Lower leg skin (tissue), 3 donors: Measurements from ENCODE around the gene TRAPPC3L.

ENCODE experiments used
- POLR2A ChIP-seq, 2 donors: fragments of 450-650 bp; IDR thresholded peaks; one replicate each; pipeline ENCODE4 v1.6.1; 2016 to 2017; ENCODE audit warnings: antibody characterized with exemption in 2 of 2, mild to moderate bottlenecking in 1 of 2, moderate library complexity in 1 of 2
- TF ChIP-seq, protein P1 (sequence below), 3 donors: fragments of 450-650 bp; IDR thresholded peaks; one replicate each; pipeline ENCODE4 v1.5.1; 2016; ENCODE audit warnings: antibody characterized with exemption in 3 of 3, mild to moderate bottlenecking in 3 of 3, moderate library complexity in 2 of 3

DNA sequence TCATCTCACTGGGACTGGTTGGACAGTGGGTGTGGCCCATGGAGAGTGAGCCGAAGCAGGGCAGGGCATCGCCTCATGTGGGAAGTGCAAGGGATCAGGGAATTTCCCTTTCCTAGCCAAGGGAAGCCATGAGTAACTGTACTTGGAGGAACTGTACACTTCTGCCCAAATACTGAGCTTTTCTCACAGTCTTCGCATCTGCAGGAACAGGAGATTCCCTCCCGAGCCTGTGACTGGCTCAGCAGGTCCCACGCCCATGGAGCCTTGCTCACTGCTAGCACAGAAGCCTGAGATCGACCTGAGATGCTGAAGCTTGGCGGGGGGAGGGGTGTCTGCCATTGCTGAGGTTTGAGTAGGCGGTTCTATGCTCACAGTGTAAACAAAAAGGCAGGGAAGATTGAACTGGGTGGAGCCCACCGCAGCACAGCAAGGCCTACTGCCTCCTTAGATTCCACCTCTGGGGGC, 44.5 kb downstream of the TRAPPC3L start:
- TF ChIP-seq, protein P1, sequence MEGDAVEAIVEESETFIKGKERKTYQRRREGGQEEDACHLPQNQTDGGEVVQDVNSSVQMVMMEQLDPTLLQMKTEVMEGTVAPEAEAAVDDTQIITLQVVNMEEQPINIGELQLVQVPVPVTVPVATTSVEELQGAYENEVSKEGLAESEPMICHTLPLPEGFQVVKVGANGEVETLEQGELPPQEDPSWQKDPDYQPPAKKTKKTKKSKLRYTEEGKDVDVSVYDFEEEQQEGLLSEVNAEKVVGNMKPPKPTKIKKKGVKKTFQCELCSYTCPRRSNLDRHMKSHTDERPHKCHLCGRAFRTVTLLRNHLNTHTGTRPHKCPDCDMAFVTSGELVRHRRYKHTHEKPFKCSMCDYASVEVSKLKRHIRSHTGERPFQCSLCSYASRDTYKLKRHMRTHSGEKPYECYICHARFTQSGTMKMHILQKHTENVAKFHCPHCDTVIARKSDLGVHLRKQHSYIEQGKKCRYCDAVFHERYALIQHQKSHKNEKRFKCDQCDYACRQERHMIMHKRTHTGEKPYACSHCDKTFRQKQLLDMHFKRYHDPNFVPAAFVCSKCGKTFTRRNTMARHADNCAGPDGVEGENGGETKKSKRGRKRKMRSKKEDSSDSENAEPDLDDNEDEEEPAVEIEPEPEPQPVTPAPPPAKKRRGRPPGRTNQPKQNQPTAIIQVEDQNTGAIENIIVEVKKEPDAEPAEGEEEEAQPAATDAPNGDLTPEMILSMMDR (IDR thresholded peaks at IDR 0.05), result no peak
- no peak for TF ChIP-seq POLR2A (IDR thresholded peaks at IDR 0.05)
